Stimulated activated CD8-positive, alpha-beta memory T cell treated with anti-CD3 and anti-CD28 coated beads, Interleukin-12 subunit alpha, Interleukin-12 subunit beta, amount 100 ng/mL, for 24 hours (primary cell): Measurements from ENCODE around the gene SLC22A23.
"Not testable (repeated sequence)": the region's sequence is repeated elsewhere in the genome, so short reads cannot be mapped to it uniquely, and the experiment has no call there.

ENCODE experiments used
- DNase-seq: peaks from one replicate; pipeline ENCODE4 v3.0.0-alpha.2; 2020; ENCODE audit errors: extremely low read depth

Gene SLC22A23

DNA sequence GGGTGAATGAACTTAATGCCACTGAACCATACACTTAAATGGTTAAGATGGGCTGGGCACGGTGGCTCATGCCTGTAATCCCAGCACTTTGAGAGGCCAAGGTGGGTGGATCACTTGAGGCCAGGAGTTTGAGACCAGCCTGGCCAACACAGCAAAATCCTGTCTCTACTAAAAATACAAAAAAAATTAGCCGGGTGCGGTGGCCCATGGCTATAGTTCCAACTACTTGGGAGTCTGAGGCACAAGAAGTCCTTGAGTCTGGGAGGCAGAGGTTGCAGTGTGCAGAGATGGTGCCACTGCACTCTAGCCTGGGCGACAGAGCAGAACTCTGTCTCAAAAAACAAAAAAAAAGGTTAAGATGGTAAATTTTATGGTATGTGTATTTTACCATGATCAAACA is 71.7 kb downstream of the SLC22A23 start:
- DNase-seq, result not testable (repeated sequence)

DNA sequence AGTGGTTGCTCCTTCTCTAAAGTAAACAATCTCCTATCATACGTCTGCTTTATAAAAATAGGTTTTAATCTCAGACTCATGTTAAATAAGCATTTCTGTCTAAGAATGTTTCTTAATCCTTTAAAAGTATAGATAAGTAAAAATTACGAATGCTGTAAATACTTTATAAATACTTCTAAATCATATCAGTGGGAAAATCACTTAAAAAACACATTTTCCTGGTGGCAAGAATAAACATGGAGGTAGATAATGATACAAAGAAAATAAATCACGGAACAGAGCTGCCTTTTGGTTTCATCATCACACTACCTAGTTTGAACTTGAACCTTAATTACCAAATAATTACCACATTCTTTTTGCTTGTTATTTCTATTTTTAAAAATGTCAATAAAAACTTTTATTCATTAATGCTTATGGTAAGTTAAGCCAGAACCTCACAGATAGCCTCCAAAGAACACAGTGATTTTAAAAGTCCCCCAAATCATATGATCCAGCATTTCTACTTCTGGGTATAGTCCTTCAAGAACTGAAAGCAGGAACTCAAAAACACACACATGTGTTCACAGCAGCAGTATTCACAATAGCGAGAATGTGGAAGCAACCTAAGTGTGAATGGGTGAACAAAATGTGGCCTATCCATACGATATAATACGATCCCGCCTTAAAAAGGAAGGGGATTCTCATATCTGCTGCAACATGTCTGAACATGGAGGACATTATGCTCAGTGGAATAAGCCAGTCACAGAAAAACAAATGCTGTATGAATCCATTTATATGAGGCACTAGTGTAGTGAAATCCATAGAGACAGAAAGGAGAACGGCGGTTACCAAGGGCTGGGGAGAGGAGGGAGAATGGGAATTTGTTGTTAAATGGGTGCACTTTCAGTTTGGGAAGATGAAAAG is 72.4 kb downstream of the SLC22A23 start:
- no peak for DNase-seq

DNA sequence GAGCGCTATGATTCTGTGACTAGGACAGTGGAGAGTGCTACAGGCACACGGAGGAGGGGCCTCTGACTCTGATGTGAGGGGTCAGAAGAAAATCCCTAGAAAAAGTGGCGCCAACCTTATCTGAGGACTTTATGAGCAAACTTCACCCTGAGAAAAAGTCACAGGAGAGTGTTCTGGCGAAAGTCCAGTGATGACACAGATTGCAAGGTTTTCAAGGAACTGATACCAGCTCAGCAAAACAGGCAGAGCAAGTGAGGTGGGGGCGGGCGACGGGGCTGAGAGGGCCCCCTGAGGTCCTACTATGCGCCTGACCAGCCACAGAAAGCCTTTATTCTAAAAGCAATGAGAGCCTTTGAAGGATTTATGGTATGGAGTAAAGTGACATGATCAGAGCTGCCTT is 73.3 kb downstream of the SLC22A23 start:
- no peak for DNase-seq

DNA sequence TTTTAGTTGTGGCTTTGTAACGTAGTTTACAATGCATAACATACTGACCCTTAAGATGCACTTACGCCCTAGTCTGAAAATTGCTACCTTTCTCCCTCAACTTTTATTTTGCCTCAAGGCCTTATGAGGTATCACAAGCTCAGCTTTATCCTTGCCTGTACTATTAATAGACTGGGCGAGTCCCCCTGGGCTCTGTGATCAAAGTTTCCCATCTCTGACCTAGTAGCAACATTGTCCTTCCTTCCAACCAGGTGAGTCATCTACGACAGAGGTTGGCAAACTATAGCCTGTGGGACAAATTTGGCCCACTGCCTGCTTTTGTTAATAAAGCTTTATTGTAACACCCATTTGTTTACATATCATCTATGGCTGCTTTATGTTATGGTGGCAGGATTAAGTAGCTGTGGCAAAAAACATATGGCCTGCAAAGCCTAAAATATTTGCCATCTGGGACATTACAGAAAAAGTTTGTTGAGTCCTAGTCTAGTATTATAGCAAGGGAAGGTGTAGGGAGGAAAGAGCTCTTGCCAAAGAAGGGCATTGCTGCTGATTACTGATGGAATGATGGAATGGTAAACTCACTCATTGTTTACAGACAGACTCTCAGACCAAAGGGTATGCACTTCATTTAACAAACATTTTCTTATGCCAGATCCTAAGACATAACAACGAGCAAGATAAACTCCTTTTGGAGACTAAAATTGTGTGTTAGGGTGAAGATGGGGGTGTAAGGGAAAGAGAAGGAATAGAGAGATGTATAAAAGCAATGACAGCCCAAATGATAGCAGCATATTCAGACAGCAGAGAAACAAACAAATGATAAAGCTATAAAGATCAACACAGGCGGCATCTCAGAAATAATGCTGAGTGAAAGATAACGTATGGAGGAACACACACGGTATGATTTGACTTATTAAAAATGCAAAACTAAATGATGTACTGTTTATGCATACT is 74.2 kb downstream of the SLC22A23 start:
- no peak for DNase-seq

DNA sequence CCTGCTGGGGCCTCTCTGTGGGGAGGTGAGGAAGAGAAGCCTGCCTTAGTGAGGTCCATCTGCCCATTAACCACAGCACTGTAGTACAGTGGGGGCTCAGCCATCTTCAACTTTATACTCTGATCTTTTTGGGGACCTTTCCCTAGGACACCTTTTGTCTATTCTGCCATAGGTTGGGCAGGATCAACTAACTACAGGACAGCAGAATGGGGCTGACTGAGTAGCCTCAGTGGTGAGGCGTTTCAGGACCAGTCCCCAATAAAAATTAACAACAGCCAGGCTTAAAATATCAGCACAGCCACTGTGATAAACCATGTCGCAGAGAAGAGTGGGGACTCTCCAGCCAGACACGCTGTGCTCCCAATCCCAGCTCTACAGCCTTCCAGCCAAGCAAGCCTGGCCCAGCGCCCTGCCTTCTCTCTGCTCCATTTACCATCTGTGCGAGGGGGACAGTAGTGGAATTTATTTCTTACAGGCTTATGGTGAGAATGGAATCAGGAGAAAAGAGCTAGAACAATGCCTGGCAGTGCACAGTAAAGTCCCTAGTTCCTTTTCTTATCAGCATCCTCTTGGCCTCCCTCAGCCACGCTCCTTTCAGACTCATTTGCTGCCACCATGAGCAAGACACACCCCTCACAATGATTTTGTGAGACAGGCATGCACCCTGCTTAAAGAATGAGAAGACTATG is 75.5 kb downstream of the SLC22A23 start:
- DNase-seq, result no peak

DNA sequence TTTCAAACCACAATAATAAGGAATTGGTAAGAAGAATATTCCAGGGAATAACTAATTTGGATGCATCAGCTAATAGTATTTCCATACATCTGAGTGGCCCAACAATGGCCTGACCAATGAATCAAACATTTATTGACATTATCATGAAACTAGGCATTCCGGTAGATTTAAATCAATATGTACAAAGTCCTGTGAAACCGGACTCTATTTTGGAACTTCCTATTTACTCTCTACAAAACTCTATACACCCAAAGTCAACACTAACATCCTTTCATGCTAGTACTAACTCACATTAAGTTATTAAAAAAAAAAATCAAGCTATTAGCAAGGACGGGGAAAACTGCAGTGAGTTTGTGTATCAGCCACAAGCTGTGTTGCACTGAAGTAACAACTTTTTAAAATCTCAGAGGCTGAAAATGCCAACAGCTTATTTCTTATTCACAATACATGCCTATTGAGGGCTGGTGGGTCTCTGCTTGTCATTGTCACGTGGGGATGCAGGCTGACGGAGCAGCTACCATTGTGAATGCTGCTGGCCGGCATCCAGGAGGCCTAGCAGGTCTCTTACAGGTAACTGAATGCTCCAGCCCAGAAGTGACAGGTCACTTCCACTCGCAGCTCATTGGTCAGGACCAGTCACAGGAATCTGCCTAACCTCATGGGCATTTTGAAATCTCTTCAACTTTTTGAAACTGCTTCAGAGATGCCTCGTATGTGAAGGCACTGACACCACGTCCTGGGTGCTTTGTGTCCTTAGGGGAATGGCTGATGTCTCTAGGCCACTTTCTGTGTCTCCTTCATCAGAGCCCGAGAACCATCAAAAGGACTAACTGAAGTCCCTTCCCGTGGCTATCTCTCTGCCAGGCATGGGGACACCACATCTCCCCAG is 76.3 kb downstream of the SLC22A23 start:
- DNase-seq, result no peak

DNA sequence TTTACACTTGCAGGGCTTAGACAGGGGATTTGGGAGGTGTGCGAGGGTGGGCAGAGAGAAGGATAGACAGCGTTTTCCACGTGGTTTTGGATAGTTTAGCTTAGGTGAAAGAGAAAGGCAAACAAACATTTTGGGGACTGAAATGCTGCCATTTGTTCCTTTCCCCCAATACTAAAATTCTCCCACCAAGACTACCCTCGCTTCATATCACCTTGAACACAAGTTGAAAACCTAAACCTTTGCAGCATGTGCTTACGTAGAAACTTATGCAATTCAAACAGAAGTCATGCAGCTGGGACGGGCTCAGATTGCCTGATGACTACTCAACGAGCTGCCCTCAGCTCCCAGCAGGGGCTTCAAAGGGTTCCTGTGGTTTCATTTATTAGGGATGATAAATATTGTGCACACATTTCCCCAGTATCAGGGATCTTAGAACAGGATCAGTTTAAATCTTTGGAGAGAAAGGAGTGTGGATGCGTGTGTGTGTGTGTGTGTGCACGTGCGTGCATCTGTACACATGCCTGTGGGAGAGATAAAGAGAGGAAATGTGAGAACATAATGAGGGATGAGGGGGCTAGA is 77.3 kb downstream of the SLC22A23 start:
- DNase-seq, result no peak

DNA sequence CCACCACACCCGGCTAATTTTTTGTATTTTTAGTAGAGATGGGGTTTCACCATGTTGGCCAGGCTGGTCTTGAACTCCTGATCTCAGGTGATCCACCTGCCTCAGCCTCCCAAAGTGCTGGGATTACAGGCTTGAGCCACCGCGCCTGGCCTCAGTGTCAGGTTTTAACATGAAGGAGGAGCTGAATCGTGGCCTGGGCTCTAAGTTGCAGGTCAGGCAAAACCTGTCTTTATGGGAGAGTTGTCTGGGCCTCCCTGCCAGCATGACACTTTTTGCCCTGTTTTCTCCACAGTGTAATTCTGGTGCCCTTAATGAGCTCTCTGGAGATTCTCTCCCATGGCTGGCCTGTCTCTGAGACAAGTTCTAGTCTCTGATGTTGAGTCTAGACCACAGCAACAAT is 78.0 kb downstream of the SLC22A23 start:
- DNase-seq, result not testable (repeated sequence)

DNA sequence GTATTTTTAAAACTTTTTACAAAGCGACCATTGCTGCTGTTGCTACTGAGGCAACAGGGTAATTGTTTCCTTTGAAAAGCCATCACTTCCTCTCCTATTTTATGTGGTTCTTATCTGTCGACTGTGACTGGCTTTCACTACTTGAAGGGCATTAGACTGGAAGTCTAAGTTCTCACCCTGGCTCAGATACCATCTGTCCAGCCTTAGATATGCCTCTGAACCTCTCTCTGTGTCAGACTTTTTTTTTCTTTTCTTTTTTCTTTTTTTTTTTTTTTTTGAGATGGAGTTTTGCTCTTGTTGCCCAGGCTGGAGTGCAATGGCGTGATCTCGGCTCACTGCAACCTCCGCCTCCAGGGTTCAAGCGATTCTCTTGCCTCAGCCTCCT is 78.5 kb downstream of the SLC22A23 start:
- DNase-seq, result not testable (repeated sequence)

DNA sequence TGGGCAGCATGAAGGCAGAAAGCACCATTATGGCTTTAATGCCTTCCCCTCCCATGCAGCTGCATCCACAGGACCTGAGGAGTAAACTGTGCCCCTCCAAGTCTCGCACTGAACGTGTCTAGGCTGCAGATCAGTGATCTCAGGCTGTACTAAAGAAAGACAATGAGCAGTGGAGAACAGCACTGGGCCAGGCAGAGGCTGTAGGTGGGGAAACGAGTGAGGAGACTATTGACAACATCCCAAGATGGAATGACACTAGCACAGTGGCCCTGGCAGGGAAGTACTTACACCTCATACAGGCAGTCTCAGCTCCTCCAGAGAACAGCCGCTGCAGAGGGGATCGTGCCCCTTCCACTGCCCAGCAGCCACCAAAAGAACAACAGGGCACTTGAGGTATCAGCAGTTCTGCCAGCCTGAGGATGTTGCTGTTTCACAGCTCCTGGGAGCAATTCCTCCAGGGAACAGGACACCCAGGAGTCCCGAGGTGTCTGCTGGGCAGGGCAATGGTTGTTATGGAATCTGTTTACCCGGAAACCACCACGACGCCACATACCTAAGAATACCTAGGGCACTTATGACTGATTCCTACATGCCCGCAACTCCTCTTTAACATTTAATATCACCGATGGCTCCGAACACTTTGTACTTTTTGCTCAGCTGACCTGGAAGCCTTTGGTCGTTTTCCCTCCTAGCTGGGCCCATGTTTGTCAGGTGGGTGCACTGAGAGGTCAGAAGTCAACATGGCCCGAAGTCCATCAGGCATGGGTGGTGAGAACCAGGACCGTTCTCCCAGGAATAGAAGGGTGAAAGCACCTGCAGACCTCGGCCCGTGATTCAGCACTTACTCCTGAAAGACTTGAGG is 79.1 kb downstream of the SLC22A23 start:
- DNase-seq, result no peak

DNA sequence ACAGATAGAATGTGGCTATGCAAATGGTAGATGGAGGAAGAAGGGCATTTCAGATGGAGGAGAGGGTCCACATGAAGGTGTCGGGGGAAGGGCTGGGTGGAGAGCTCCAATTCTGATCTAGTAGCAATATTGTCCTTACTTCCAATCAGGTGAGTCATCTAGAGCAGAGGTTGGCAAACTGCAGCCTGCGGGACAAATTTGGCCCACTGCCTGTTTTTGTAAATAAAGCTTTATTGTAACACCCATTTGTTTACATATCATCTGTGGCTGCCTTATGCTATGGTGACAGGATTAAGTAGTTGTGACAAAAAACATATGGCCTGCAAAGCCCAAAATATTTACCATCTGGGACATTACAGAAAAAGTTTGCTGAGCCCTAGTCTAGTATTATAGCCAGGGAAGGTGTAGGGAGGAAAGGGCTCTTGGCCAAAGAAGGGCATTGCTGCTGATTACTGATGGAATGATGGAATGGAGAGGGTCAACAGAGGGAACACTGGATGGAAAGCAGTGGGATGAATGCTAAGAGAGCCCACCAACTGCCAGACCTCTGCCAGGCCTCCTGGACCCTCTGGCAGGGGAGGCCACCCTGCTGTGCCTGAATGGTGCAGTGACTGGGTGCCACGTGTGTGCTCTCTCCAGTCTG is 79.8 kb downstream of the SLC22A23 start:
- no peak for DNase-seq

DNA sequence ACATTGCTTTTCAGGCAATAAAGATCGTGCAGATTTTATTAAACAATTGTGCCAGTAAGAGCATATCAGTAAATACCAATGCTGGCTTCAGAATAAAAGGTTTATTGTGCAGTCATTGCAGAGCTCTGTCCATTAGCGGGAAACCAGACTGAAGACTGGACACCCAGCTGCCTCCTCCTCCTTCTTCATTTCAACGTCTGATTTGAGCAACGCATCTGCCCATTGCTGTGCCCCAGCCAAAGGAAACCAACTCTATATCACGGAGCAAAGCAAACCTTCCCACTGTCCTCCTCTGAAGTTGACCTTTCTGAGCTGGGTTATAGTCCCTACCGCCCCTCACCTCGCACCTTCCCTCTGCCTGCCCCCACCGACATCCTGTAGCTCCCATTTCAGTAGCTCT is 80.8 kb downstream of the SLC22A23 start:
- no peak for DNase-seq

DNA sequence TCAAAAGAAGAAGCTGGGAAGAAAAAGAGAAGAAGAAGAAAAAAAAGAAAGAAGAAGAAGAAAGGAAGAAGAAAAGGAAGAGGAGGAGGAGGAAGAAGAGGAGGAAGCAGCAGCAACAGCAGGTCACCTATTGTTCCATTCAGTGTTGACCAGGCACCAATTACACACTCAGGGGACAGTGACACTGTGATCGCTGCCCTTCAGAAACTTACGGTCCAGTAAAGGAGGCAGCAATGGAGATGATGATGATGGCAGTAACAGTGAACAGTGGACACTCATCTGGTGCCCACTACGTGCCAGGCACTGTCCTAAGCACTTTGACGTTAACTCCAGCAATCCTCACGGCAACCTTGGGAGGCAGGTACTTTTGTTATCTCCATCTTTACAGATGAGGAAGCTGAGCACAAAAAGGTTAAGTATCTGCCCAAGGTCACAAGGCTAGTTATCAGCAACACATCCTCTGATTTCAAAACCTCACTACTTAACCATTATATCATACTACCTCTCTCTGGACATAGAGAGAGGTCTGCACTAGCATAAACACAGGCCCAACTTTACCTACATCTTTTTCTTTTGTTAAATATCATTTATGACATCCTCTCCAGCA is 83.2 kb downstream of the SLC22A23 start:
- DNase-seq, result no peak

DNA sequence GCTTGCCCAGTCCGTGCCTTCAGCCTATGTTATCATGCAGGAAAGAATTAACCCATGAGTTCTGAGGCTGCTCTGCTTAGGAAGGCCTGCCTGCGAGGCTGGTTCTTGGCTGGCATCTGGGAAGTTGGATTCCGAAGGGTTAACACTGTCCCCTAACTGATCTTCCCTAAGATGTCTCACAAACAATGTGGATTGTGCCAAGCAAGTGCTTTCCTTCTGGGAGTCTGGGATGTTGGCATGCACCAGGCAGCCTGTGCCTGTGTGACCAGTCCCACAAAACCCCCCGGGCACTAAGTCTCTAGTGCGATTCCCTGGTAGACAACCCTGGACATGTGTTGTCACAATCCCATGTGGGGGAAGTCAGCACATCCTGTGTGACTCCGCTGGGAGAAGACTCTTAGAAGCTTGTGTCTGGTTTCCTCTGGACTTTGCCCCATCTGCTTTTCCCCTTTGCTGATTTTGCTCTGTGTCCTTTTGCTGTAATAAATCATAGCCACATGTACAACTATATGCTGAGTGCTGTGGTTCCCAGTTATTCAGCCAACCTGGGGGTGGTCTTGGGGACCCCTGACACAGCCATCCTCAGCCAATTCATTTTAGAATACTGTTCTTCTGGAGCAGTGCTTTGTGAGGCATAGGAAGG is 83.8 kb downstream of the SLC22A23 start:
- DNase-seq, result no peak

DNA sequence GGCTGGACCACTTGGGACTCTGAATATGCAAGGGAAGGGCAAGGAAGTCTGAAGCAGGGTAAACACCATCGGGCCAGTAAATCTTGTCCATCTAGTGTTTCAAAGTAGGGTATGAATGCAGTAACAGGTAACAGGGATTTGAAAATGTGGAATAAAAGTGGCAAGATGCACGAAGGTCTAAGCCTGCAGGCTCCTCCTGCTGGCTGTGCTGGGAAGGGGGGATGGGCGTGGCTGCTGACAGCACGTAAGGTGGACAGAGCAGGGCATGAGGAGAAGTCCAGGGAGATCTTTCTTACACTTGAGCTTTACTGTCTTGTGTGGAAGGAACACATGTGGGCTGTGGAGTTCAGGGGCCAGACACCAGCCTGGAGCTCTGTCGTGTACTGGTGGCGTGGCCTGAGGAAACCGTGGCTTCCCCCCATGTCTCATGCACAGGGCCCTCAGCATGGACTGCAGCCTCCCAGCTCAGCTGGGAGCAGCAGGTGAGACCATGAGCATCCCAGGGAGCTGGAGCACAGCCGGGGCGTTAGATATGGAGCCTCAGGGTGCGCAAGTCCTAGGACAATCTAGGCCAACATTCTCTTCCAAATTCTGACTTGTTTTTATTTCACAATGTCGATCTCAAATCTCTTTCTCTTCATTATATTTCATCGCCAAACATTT is 84.5 kb downstream of the SLC22A23 start:
- DNase-seq, result no peak

DNA sequence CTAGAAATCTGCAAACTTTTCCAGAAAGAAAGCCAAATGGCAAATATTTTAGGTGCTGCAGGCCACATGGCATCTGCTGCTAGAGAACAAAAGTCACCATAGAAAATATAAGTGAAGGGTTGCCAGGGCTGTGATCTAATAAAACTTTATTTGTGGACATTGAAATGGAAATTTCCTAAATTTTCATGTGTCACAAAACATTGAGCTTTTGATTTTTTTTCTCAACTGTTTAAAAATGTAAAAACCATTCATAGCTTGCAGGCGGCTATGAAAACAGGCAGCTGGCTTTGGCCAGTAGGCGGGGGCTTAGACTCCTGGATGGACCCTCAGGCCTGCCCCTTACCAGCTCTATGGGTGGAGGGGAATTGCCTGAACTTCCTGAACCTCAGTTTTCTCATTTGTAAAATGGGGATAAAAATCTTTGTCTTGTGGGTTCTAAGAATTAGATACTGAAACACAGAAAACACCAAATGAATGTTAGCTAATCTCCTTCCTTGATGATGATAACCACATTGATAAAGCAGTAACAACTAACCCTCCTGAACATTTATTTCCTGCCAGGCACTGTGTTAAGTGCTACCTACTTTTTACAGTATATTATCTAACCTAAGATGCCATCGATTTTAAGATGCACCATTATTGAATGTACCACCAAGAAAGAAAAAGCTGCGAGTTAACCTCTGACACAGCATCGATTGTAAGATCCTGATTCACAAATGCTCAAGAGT is 85.5 kb downstream of the SLC22A23 start:
- no peak for DNase-seq
